Panc1 (cell line): ENCODE measurements around the gene CCDC171. TPM values are rescaled to one million over a fixed set of nuclear protein-coding genes. Genes with fewer than 3 reads are reported as not detected.

ENCODE experiments used
- ATAC-seq: fragments of 200-7000 bp; cut with Tn5 transposase; 2 replicates; pipeline ENCODE4 v1.9.1; 2020; ENCODE audit warnings: mild to moderate bottlenecking, moderate library complexity
- BruUV-seq: library from RNA; stranded (reverse); fragments of 400-500 nt; replicated peaks from 2 replicates; lab custom pipeline; 2021; lab: Mats Ljungman, UMichigan
- CTCF ChIA-PET: fragments of 300-600 bp; sonication (Branson Sonifier 250); formaldehyde crosslinking; loops from one replicate; lab custom pipeline; 2022; ENCODE audit warnings: antibody characterized with exemption; lab: Charles Lee
- POLR2A ChIA-PET: fragments of 300-600 bp; sonication (Branson Sonifier 250); formaldehyde crosslinking; loops from one replicate; lab custom pipeline; 2022; ENCODE audit warnings: antibody characterized with exemption; lab: Charles Lee
- DNase-seq: peaks from one replicate; pipeline ENCODE4 v3.0.0-alpha.2; 2010; ENCODE audit warnings: low read depth, low spot score
- H3K27ac ChIP-seq: 2 replicates; pipeline ENCODE4 v1.5.1; 2011; ENCODE audit warnings: mild to moderate bottlenecking, low read length, inconsistent platforms
- H3K27me3 ChIP-seq: fragments of 200-500 bp; sonication (Bioruptor generic); 2 replicates; pipeline ENCODE4 v1.6.0; 2014; ENCODE audit warnings: low read length, inconsistent platforms; ENCODE audit not compliant: control insufficient read depth, insufficient read depth
- H3K36me3 ChIP-seq: fragments of 200-500 bp; sonication (Bioruptor generic); 2 replicates; pipeline ENCODE4 v1.5.1; 2014; ENCODE audit warnings: inconsistent platforms, mild to moderate bottlenecking, low read length, moderate library complexity; ENCODE audit not compliant: control insufficient read depth, insufficient read depth
- H3K4me1 ChIP-seq: 2 replicates; pipeline ENCODE4 v1.5.1; 2011; ENCODE audit warnings: inconsistent platforms, mild to moderate bottlenecking, low read length, moderate library complexity; ENCODE audit not compliant: control insufficient read depth, insufficient read depth
- H3K4me3 ChIP-seq, 2 experiments: 2 replicates each; pipeline ENCODE4 v1.5.1; 2011 to 2012; ENCODE audit warnings: low read depth in 2 of 2, low read length in 2 of 2, mild to moderate bottlenecking in 2 of 2, inconsistent platforms in 1 of 2, moderate library complexity in 1 of 2
- H3K9me3 ChIP-seq: fragments of 200-500 bp; sonication (Bioruptor generic); 2 replicates; pipeline ENCODE4 v1.5.1; 2014; ENCODE audit warnings: low read depth, mild to moderate bottlenecking, inconsistent platforms, low read length, moderate library complexity; ENCODE audit not compliant: control insufficient read depth, insufficient read depth
- CTCF ChIP-seq: fragments of 450-650 bp; IDR thresholded peaks from 2 replicates; pipeline ENCODE4 v1.5.1; 2017; ENCODE audit warnings: mild to moderate bottlenecking
- POLR2AphosphoS5 ChIP-seq: IDR thresholded peaks from 2 replicates; pipeline ENCODE4 v1.6.1; 2012; ENCODE audit warnings: mild to moderate bottlenecking, low read depth, low read length, moderate library complexity
- REST ChIP-seq, 2 experiments: IDR thresholded peaks; 2 replicates each; pipeline ENCODE4 v1.6.1; 2011 to 2012; ENCODE audit warnings: low read depth in 2 of 2, control low read depth in 1 of 2, low read length in 1 of 2, mild to moderate bottlenecking in 1 of 2, moderate library complexity in 1 of 2; ENCODE audit not compliant: insufficient read depth in 1 of 2
- SIN3A ChIP-seq: IDR thresholded peaks from 2 replicates; pipeline ENCODE4 v1.6.1; 2012; ENCODE audit warnings: low read depth, mild to moderate bottlenecking, low read length, moderate library complexity, borderline replicate concordance; ENCODE audit not compliant: insufficient read depth
- TCF7L2 ChIP-seq: IDR thresholded peaks from 2 replicates; pipeline ENCODE4 v1.6.1; 2011; ENCODE audit warnings: mild to moderate bottlenecking, low read depth, low read length, inconsistent platforms
- in situ Hi-C: cut with HindIII; loops from 2 replicates; pipeline ENCODE4 v1.10.0; 2016; ENCODE audit warnings: low sequenced_read_pairs, low pct_unique_long_range_greater_than_20kb
- intact Hi-C: fragments of 100-400 bp; cut with micrococcal nuclease; formaldehyde crosslinking; loops from one replicate; pipeline ENCODE4 v1.10.0; 2022; ENCODE audit not compliant: unreplicated experiment
- total RNA-seq: library from RNA; stranded (reverse); gene quantifications from one replicate; pipeline ENCODE4 v1.2.1, GENCODE V29; 2021; ENCODE audit not compliant: unreplicated experiment

Gene CCDC171
- total RNA-seq, 1 experiment from 2014 or later = 1.5 TPM

GRCh38 chr9:15769547-15769946 lies 216.7 kb downstream of the CCDC171 start:
- ATAC-seq (no peak), DNase-seq (no peak)
- ChIA-PET POLR2A (no interaction called here), CTCF (no interaction called here)
- Histone ChIP-seq H3K36me3 (no peaks in the 10 kb centered on the region), H3K4me3 (no peak overlapping the region), H3K27me3 (no peaks in the 10 kb centered on the region), H3K9me3 (no peaks in the 10 kb centered on the region), H3K4me1 (no peaks in the 10 kb centered on the region), H3K27ac (no peak overlapping the region)
- no TSS peak for BruUV-seq
- intact Hi-C loops = no loop called here
- in situ Hi-C loops = no loop called here
- TF ChIP-seq REST (IDR thresholded peaks at IDR 0.05; ENCODE audit: insufficient read depth in 1 of 2, low read depth in 2 of 2, low read length in 1 of 2) = no peak
- no peak for TF ChIP-seq SIN3A
- TF ChIP-seq POLR2AphosphoS5 = no peak
- no peak for TF ChIP-seq TCF7L2
- no peak for TF ChIP-seq CTCF

- CTCF ChIA-PET = no interaction called here
- BruUV-seq = no TSS peak
- H3K27ac ChIP-seq = no peak overlapping the region
- ATAC-seq (no peak), DNase-seq (no peak)
- no peak for TF ChIP-seq CTCF
- TF ChIP-seq SIN3A = no peak
- TF ChIP-seq TCF7L2 = no peak
- no peak for TF ChIP-seq POLR2AphosphoS5
- TF ChIP-seq REST (IDR thresholded peaks at IDR 0.05; ENCODE audit: insufficient read depth in 1 of 2, low read depth in 2 of 2, low read length in 1 of 2) = no peak
- H3K27me3 ChIP-seq = no peaks in the 10 kb centered on the region
- H3K9me3 ChIP-seq = no peaks in the 10 kb centered on the region
- intact Hi-C loops (no loop called here), in situ Hi-C loops (no loop called here)
- no peak overlapping the region for H3K4me3 ChIP-seq
- H3K36me3 ChIP-seq = no peaks in the 10 kb centered on the region
- no peaks in the 10 kb centered on the region for H3K4me1 ChIP-seq
- POLR2A ChIA-PET = no interaction called here
Measured at GRCh38 chr9:15778861-15779260, 226.0 kb downstream of the CCDC171 start.
